CD1c-positive myeloid dendritic cell (primary cell): ENCODE measurements around the gene RFXAP.

ENCODE experiments used
- DNase-seq: peaks from one replicate; pipeline ENCODE4 v3.0.0-alpha.2; 2016; ENCODE audit errors: extremely low spot score

RFXAP gene

GRCh38 chr13:36817996-36818803 is 822 bp upstream of the RFXAP start:
- DNase-seq, result no peak

- peak; percentile 21 for DNase-seq
These were observed 693 bp downstream of the RFXAP start for GRCh38 chr13:36819739-36820090.

GRCh38 chr13:36820222-36820621 is 1.2 kb downstream of the RFXAP start:
- DNase-seq, result peak; percentile 29

GRCh38 chr13:36822785-36823184 is 3.8 kb downstream of the RFXAP start:
- no peak for DNase-seq

GRCh38 chr13:36829753-36830152 is 10.7 kb downstream of the RFXAP start:
- no peak for DNase-seq

GRCh38 chr13:36831291-36831690 is 12.3 kb downstream of the RFXAP start:
- no peak for DNase-seq

- DNase-seq, result no peak
These were observed 15.3 kb downstream of the RFXAP start for GRCh38 chr13:36834299-36834698.

- DNase-seq, result no peak
These were observed 18.5 kb downstream of the RFXAP start for GRCh38 chr13:36837354-36838092.

GRCh38 chr13:36839281-36839680 is 20.3 kb downstream of the RFXAP start:
- no peak for DNase-seq

GRCh38 chr13:36839981-36840380 is 21.0 kb downstream of the RFXAP start:
- DNase-seq, result no peak

- DNase-seq, result no peak
These were observed 21.8 kb downstream of the RFXAP start for GRCh38 chr13:36840718-36841250.

GRCh38 chr13:36841391-36841790 is 22.4 kb downstream of the RFXAP start:
- no peak for DNase-seq

- DNase-seq, result no peak
These were observed 28.6 kb downstream of the RFXAP start for GRCh38 chr13:36847606-36848005.

GRCh38 chr13:36848199-36848982 is 29.4 kb downstream of the RFXAP start:
- no peak for DNase-seq

GRCh38 chr13:36850790-36851438 is 31.9 kb downstream of the RFXAP start:
- peak; percentile 37 for DNase-seq

GRCh38 chr13:36857253-36857652 is 38.2 kb downstream of the RFXAP start:
- no peak for DNase-seq

- peak; percentile 42 for DNase-seq
These were observed 39.3 kb downstream of the RFXAP start for GRCh38 chr13:36858290-36858689.

- no peak for DNase-seq
These were observed 40.2 kb downstream of the RFXAP start for GRCh38 chr13:36859259-36859658.

- no peak for DNase-seq
These were observed 43.1 kb downstream of the RFXAP start for GRCh38 chr13:36862002-36862685.

GRCh38 chr13:36862722-36863121 is 43.7 kb downstream of the RFXAP start:
- no peak for DNase-seq

- DNase-seq, result no peak
These were observed 46.2 kb downstream of the RFXAP start for GRCh38 chr13:36865265-36865664.
